HG02571 (cell line): Measurements from ENCODE around the gene EPS8L1.
A peak's percentile ranks its signal among the peaks of the same experiment; 100 is the strongest.

ENCODE experiments used
- ATAC-seq: cut with Tn5 transposase; IDR thresholded peaks from one replicate; pipeline ENCODE4 v1.9.1; 2021; ENCODE audit warnings: mild to moderate bottlenecking, moderate library complexity; ENCODE audit not compliant: unreplicated experiment

Gene EPS8L1

GRCh38 chr19:55079400-55080038 is 3.9 kb downstream of the EPS8L1 start:
- no peak for ATAC-seq

GRCh38 chr19:55080121-55080967 is 4.7 kb downstream of the EPS8L1 start:
- ATAC-seq: no peak

DNA sequence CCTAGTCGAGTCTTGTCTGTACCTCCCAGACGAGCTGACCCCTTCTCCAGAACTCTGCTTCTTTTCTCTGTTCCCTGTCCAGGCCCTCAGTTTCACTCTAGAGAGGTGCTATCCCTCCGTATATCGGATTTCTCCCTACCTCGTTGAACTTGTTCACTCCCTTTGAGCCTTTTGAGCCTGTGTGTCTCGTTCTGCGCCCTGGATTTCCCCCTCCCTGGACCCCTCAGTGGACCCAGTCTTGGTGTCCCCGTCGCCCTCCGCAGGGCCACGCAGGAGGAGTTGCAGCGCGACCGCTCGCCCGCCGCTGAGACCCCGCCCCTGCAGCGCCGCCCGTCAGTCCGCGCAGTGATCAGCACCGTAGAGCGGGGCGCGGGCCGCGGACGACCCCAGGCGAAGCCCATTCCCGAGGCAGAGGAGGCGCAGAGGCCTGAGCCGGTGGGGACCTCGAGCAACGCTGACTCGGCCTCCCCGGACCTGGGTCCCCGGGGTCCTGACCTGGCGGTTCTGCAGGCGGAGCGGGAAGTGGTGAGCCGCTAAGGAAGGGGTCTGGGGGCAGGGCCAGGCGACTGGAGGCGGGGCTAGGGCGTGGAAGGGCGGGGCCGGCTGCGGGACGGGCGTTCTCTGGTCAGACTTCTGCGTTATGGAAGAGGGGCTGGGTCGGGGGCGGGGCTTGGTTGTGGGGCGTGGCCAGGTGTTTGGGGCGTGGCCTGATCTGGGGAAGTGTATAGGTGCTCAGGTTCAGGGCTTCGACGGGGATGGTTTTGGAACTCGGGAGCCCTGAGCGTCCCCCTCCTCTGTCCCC is 5.5 kb downstream of the EPS8L1 start:
- ATAC-seq: no peak

DNA sequence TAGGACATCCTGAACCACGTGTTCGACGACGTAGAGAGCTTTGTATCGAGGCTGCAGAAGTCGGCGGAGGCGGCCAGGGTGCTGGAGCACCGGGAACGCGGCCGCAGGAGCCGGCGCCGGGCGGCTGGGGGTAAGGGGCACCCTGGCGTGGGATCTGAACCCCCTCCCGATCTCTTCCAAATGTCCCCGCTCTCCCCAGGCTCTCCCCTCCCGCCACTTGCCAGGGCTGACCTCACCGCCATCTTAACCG is 6.0 kb downstream of the EPS8L1 start:
- no peak for ATAC-seq

- no peak for ATAC-seq
Observed at GRCh38 chr19:55082020-55082851, 6.6 kb downstream of the EPS8L1 start.

- no peak for ATAC-seq
Observed at GRCh38 chr19:55083004-55083850, 7.6 kb downstream of the EPS8L1 start.

- ATAC-seq: no peak
Observed at GRCh38 chr19:55084416-55084815, 8.7 kb downstream of the EPS8L1 start.

DNA sequence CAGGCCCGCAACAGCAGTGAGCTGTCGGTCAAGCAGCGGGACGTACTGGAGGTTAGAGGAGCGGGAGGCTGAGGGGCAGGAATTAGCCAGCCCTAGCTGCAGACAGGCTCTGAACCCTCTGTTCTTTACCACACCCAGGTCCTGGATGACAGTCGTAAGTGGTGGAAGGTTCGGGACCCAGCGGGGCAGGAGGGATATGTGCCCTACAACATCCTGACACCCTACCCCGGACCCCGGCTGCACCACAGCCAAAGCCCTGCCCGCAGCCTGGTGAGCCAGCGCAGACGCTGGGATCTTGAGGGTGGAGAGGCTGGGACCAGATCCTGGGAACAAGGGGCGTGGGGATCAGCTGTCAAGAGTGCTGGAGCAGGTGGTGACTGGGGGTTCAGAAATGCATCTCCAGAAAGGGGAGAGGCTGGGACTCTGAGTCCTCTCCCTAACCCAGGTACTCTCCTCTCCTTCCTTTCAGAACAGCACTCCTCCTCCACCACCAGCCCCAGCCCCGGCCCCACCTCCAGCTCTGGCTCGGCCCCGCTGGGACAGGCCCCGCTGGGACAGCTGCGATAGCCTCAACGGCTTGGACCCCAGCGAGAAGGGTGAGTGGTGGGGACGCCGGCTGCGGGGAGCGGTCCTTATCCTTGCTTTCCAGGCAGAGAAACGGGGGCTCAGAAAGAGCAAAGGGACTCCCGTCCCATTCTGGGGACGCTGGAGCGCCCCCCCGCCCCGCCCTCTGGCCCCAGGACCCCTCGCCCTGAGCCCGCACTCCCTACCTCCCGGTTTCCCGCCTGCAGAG is 10.4 kb downstream of the EPS8L1 start:
- no peak for ATAC-seq

DNA sequence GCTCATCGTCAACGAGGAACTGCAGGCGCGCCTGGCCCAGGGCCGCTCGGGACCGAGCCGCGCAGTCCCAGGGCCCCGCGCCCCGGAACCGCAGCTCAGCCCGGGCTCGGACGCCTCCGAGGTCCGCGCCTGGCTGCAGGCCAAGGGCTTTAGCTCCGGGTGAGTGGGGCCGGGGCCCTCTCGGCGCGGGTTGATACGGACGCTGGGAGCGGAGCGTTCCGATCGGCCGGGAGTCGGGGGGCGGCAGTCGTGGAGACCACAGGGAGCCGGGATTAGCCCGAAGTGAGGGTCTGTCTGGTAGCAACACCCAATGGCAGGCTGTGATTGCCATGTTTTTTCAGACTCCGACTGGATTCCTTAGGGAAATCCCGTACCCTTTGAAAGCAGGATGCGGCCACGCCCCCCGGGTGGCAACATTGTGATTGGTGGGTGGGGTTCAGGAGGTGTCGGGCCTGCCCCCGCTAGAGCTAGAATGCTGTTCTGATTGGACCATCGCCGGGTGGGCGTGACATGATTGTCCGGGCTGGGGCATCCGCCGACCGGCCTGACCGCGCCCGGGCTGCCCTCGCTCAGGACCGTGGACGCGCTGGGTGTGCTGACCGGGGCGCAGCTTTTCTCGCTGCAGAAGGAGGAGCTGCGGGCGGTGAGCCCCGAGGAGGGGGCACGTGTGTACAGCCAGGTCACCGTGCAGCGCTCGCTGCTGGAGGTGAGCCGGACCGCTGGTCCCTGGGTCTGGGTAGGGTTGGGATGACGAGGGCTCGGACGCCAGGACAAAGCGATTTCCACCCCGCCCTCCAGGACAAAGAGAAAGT is 11.3 kb downstream of the EPS8L1 start:
- peak; percentile 59 for ATAC-seq

- ATAC-seq: no peak
Observed at GRCh38 chr19:55087542-55087901, 11.9 kb downstream of the EPS8L1 start.

DNA sequence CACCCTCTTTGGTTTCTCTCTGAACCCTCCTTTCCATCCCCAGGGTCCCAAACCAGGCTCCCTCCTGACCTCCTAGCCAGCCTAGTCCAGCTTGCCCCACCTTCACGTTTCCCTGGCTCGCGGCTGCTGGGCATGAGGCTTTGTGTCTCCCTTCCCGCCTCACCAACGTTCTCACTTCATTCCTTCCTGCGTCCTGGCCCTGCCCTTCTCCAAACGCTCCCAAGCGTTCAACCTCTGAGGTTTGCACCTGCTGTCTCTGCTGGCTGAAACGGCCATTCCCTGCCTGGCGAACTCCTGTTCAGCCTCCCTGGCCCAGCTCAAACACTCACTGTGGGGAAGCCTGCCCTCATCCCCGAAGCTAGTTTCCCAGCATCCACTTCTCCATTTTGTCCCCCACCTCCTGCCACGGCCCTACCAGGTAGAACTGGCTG is 12.4 kb downstream of the EPS8L1 start:
- ATAC-seq: no peak

DNA sequence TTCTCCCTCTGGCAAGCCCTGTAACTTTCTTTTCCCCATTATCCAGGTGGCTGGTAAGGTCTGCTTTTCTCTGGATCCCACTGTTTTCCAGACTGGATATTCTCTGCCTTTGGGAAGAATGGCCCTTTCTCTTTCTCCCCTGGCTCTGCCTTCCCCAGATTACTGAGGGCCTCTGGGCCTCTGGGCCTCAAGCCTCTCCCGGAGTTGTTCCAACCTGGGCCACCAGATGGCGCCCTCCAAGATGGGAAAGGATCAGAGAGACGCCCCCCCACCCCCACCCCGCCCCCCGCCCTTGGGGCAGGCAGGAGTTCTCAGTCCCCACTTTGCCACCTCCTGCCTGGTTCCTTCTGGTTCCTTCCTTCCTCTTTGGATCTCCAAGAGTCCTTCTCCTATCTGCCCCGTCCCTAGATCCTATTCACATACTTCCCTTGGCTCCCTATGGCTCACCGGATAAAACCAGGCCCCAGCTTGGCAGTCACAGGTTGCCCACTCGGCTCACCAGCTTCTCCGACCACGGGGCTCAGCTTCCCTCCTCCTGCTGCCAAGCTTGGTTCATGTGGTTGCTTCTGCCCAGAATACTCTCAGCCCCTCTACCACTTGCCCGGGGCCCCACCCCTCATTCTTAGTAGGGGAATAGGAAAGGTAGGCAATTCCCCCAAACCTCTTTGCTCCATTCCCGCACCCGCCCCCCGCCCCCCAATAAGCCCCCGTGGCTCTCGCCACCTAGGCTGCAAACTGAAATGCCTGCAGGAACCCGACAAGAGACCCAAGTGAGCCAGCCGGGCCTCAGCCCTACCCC is 13.1 kb downstream of the EPS8L1 start:
- no peak for ATAC-seq

- no peak for ATAC-seq
Observed at GRCh38 chr19:55089342-55089944, 13.8 kb downstream of the EPS8L1 start.

DNA sequence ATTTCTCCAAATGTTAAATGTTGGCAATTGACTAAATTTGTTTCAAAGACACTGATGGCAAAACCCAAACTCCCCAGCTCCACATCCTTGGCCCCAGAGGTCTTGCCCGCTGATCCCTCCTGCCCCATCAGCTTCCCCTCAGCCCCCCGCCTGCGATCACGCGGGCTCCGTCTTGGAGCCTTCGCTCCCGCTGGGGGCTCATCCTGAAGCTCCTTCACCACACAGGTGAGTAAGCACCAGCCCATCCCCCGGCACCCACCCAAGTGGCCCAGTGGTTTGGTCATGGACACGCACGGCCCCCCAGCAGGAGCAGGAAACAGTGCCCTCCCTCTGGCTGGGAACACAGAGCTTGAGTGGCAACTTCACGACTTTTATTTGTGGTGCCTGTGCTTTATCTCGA is 14.9 kb downstream of the EPS8L1 start:
- no peak for ATAC-seq

- ATAC-seq: no peak
Observed at GRCh38 chr19:55091126-55091910, 15.6 kb downstream of the EPS8L1 start.

DNA sequence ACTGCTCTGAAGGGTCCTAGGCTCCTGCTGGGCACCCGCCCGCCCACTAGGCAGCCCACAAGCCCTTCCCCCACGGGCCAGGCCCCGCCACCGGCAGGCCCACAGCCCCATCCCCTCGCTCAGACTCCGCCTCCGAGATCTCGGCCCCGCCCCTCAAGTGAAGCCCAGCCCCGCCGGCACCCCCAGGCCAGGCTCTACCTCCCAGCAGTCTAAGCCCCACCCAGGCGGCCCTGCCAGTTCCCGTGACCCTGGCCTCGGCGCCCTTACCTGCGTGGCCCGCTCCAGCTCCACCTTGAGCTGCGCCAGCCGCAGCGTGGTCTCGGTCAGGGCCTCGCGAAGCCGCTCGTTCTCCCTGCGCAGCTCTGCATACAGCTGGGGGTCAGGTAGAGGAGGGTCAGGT is 16.3 kb downstream of the EPS8L1 start:
- ATAC-seq: no peak
